ENCODE results near the gene ENKD1. TPM values are rescaled to one million over a fixed set of nuclear protein-coding genes. Genes with fewer than 3 reads are reported as not detected.

The ENKD1 gene
- total RNA-seq, 1 experiment from 2014 or later, result 22.6 TPM

GRCh38 chr16:67669499-67670101 lies 3.0 kb upstream of the ENKD1 start:
- Mint-ChIP-seq H3K27ac (ENCODE audit: unreplicated experiment) (no peak overlapping the region), H3K9me3 (ENCODE audit: low read depth, unreplicated experiment) (no peaks in the 10 kb centered on the region), H3K4me3 (ENCODE audit: low read depth, unreplicated experiment) (no peak overlapping the region), H3K27me3 (ENCODE audit: unreplicated experiment) (no peaks in the 10 kb centered on the region), H3K4me1 (ENCODE audit: low read depth, unreplicated experiment) (peaks cover 13% of the 10 kb centered on the region), H3K36me3 (ENCODE audit: insufficient read depth, unreplicated experiment) (peaks cover 42% of the 10 kb centered on the region)
- intact Hi-C loops (cut with micrococcal nuclease; ENCODE audit: unreplicated experiment), result loop anchor here (5.0 kb wide), 1 partner anchor 122 kb away; no protein-coding TSS in a partner anchor
- CTCF ChIA-PET, result interaction anchor here (0.5 to 4.1 kb wide), 2 partner anchors 46 to 148 kb away, joined by 3 to 31 read pairs; no protein-coding TSS in a partner anchor
- BruUV-seq (replicated peaks), result no TSS peak
- DNase-seq, result no peak
- TF ChIP-seq CTCF (IDR thresholded peaks at IDR 0.05; ENCODE audit: unreplicated experiment), result no peak

GRCh38 chr16:67668495-67669157 lies 2.1 kb upstream of the ENKD1 start:
- CTCF ChIA-PET, result interaction anchor here (0.5 to 4.1 kb wide), 3 partner anchors 47 to 147 kb away, joined by 3 to 31 read pairs (median 11); no protein-coding TSS in a partner anchor
- no peak for DNase-seq
- H3K36me3 Mint-ChIP-seq (ENCODE audit: insufficient read depth, unreplicated experiment), result peaks cover 42% of the 10 kb centered on the region
- no peaks in the 10 kb centered on the region for H3K27me3 Mint-ChIP-seq (ENCODE audit: unreplicated experiment)
- H3K27ac Mint-ChIP-seq (ENCODE audit: unreplicated experiment), result no peak overlapping the region
- TF ChIP-seq CTCF (IDR thresholded peaks at IDR 0.05; ENCODE audit: unreplicated experiment), result peak; percentile 15
- no peak overlapping the region for H3K4me3 Mint-ChIP-seq (ENCODE audit: low read depth, unreplicated experiment)
- intact Hi-C loops (cut with micrococcal nuclease; ENCODE audit: unreplicated experiment), result loop anchor here (5.0 kb wide), 1 partner anchor 121 kb away; no protein-coding TSS in a partner anchor
- peaks cover 4% of the 10 kb centered on the region for H3K4me1 Mint-ChIP-seq (ENCODE audit: low read depth, unreplicated experiment)
- BruUV-seq (replicated peaks), result no TSS peak
- no peaks in the 10 kb centered on the region for H3K9me3 Mint-ChIP-seq (ENCODE audit: low read depth, unreplicated experiment)

GRCh38 chr16:67667817-67668494 lies 1.4 kb upstream of the ENKD1 start:
- Mint-ChIP-seq H3K27ac (ENCODE audit: unreplicated experiment) (no peak overlapping the region), H3K9me3 (ENCODE audit: low read depth, unreplicated experiment) (no peaks in the 10 kb centered on the region), H3K4me1 (ENCODE audit: low read depth, unreplicated experiment) (no peaks in the 10 kb centered on the region), H3K27me3 (ENCODE audit: unreplicated experiment) (no peaks in the 10 kb centered on the region), H3K4me3 (ENCODE audit: low read depth, unreplicated experiment) (peak overlapping the region; percentile 88), H3K36me3 (ENCODE audit: insufficient read depth, unreplicated experiment) (peaks cover 43% of the 10 kb centered on the region)
- DNase-seq, result peak; percentile 93
- intact Hi-C loops (cut with micrococcal nuclease; ENCODE audit: unreplicated experiment), result loop anchor here (5.0 kb wide), 1 partner anchor 121 kb away; no protein-coding TSS in a partner anchor
- no TSS peak for BruUV-seq (replicated peaks)
- peak; percentile 59 for TF ChIP-seq CTCF (IDR thresholded peaks at IDR 0.05; ENCODE audit: unreplicated experiment)
- CTCF ChIA-PET, result interaction anchor here (1.9 to 4.1 kb wide), 2 partner anchors 121 to 147 kb away, joined by 11 to 31 read pairs; no protein-coding TSS in a partner anchor

- CTCF ChIA-PET, result interaction anchor here (1.9 to 4.1 kb wide), 2 partner anchors 120 to 146 kb away, joined by 11 to 31 read pairs; no protein-coding TSS in a partner anchor
- H3K27me3 Mint-ChIP-seq (ENCODE audit: unreplicated experiment), result no peaks in the 10 kb centered on the region
- H3K27ac Mint-ChIP-seq (ENCODE audit: unreplicated experiment), result no peak overlapping the region
- H3K36me3 Mint-ChIP-seq (ENCODE audit: insufficient read depth, unreplicated experiment), result peaks cover 43% of the 10 kb centered on the region
- BruUV-seq (replicated peaks), result no TSS peak
- DNase-seq, result no peak
- H3K9me3 Mint-ChIP-seq (ENCODE audit: low read depth, unreplicated experiment), result no peaks in the 10 kb centered on the region
- H3K4me1 Mint-ChIP-seq (ENCODE audit: low read depth, unreplicated experiment), result no peaks in the 10 kb centered on the region
- peak overlapping the region; percentile 88 for H3K4me3 Mint-ChIP-seq (ENCODE audit: low read depth, unreplicated experiment)
- TF ChIP-seq CTCF (IDR thresholded peaks at IDR 0.05; ENCODE audit: unreplicated experiment), result no peak
- intact Hi-C loops (cut with micrococcal nuclease; ENCODE audit: unreplicated experiment), result loop anchor here (5.0 kb wide), 1 partner anchor 120 kb away; no protein-coding TSS in a partner anchor
These were observed 885 bp upstream of the ENKD1 start for GRCh38 chr16:67667453-67667816.
